Panc1 (cell line): Measurements from ENCODE around the gene TTC28.
"Not testable (repeated sequence)": the region's sequence is repeated elsewhere in the genome, so short reads cannot be mapped to it uniquely, and the experiment has no call there.

Experiments
- POLR2AphosphoS5 ChIP-seq: IDR thresholded peaks from 2 replicates; pipeline ENCODE4 v1.6.1; 2012; ENCODE audit warnings: mild to moderate bottlenecking, low read depth, low read length, moderate library complexity
- SIN3A ChIP-seq: IDR thresholded peaks from 2 replicates; pipeline ENCODE4 v1.6.1; 2012; ENCODE audit warnings: low read depth, mild to moderate bottlenecking, low read length, moderate library complexity, borderline replicate concordance; ENCODE audit not compliant: insufficient read depth
- TCF7L2 ChIP-seq: IDR thresholded peaks from 2 replicates; pipeline ENCODE4 v1.6.1; 2011; ENCODE audit warnings: mild to moderate bottlenecking, low read depth, low read length, inconsistent platforms
- TF ChIP-seq, protein P1 (sequence below): fragments of 450-650 bp; IDR thresholded peaks from 2 replicates; pipeline ENCODE4 v1.5.1; 2017; ENCODE audit warnings: mild to moderate bottlenecking
- TF ChIP-seq, protein P2 (sequence below), 2 experiments: IDR thresholded peaks; 2 replicates each; pipeline ENCODE4 v1.6.1; 2011 to 2012; ENCODE audit warnings: low read depth in 2 of 2, control low read depth in 1 of 2, low read length in 1 of 2, mild to moderate bottlenecking in 1 of 2, moderate library complexity in 1 of 2; ENCODE audit not compliant: insufficient read depth in 1 of 2

DNA sequence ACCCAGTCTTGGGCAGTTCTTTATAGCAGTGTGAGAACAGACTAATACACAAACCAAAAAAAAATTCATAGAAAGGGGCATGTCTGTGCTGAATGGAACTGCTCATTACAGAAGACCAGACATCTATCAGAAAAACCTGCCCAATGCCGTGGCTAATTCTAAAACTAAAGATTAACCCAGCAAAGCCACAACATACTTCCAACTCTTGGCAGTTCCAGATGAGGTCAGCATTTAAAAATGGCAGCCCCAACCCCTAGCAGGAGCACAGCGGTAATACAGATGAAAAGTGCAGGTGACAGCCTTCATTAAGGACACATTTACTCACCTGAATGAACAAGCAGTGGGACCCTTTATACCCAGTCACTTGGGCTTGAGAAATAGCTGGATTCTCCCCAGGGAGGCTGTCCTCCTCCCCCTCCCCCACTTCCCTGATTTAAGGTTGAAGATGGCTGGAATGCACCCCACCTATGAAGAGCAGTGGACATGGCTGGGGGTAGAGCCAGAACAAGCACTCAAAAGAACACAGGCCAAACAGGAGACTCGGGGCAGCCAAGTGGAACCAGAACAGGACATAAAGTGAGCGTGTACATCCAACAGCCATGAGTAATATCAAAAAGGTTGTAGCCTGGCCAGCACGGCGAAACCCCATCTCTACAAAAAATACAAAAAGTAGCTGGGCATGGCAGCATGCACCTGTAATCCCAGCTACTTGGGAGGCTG, 13.6 kb upstream of the TTC28 start:
- TF ChIP-seq, protein P1, sequence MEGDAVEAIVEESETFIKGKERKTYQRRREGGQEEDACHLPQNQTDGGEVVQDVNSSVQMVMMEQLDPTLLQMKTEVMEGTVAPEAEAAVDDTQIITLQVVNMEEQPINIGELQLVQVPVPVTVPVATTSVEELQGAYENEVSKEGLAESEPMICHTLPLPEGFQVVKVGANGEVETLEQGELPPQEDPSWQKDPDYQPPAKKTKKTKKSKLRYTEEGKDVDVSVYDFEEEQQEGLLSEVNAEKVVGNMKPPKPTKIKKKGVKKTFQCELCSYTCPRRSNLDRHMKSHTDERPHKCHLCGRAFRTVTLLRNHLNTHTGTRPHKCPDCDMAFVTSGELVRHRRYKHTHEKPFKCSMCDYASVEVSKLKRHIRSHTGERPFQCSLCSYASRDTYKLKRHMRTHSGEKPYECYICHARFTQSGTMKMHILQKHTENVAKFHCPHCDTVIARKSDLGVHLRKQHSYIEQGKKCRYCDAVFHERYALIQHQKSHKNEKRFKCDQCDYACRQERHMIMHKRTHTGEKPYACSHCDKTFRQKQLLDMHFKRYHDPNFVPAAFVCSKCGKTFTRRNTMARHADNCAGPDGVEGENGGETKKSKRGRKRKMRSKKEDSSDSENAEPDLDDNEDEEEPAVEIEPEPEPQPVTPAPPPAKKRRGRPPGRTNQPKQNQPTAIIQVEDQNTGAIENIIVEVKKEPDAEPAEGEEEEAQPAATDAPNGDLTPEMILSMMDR: not testable (repeated sequence)
- TF ChIP-seq, protein P2, sequence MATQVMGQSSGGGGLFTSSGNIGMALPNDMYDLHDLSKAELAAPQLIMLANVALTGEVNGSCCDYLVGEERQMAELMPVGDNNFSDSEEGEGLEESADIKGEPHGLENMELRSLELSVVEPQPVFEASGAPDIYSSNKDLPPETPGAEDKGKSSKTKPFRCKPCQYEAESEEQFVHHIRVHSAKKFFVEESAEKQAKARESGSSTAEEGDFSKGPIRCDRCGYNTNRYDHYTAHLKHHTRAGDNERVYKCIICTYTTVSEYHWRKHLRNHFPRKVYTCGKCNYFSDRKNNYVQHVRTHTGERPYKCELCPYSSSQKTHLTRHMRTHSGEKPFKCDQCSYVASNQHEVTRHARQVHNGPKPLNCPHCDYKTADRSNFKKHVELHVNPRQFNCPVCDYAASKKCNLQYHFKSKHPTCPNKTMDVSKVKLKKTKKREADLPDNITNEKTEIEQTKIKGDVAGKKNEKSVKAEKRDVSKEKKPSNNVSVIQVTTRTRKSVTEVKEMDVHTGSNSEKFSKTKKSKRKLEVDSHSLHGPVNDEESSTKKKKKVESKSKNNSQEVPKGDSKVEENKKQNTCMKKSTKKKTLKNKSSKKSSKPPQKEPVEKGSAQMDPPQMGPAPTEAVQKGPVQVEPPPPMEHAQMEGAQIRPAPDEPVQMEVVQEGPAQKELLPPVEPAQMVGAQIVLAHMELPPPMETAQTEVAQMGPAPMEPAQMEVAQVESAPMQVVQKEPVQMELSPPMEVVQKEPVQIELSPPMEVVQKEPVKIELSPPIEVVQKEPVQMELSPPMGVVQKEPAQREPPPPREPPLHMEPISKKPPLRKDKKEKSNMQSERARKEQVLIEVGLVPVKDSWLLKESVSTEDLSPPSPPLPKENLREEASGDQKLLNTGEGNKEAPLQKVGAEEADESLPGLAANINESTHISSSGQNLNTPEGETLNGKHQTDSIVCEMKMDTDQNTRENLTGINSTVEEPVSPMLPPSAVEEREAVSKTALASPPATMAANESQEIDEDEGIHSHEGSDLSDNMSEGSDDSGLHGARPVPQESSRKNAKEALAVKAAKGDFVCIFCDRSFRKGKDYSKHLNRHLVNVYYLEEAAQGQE (IDR thresholded peaks at IDR 0.05; ENCODE audit: insufficient read depth in 1 of 2, low read depth in 2 of 2, low read length in 1 of 2): not testable (repeated sequence)
- not testable (repeated sequence) for TF ChIP-seq POLR2AphosphoS5, SIN3A, TCF7L2
